Measurements from ENCODE around the gene AP1S2.
"Not testable (repeated sequence)": the region's sequence is repeated elsewhere in the genome, so short reads cannot be mapped to it uniquely, and the experiment has no call there.

The AP1S2 gene

GRCh38 chrX:15854712-15855567 lies at the start of gene AP1S2:
Gene AP1S2, minus strand, starts transcription at chrX:15854813. Its CDS starts 2,289 bp downstream, at chrX:15852524.
- peaks cover 0 to 5% of the 10 kb centered on the region in 2 donors for H3K27me3 ChIP-seq (ENCODE audit: control insufficient read depth in 1 of 2, insufficient read depth in 2 of 2, low read length in 2 of 2)
- peaks cover 8% of the 10 kb centered on the region for H3K4me1 ChIP-seq (ENCODE audit: insufficient read depth, low read length)
- peak within 1 kb of the TSS; percentile 65 to 90 for H3K4me3 ChIP-seq (ENCODE audit: low read depth in 1 of 2, low read length in 2 of 2)
- no peaks in the 10 kb centered on the region for H3K9me3 ChIP-seq (ENCODE audit: low read length)
- H3K36me3 ChIP-seq (ENCODE audit: insufficient read depth, low read length): no peaks in the 10 kb centered on the region
- peak within 1 kb of the TSS; percentile 84 for H3K27ac ChIP-seq (ENCODE audit: low read depth, low read length)
- peak within 1 kb of the TSS; percentile 35 for H3K9ac ChIP-seq (ENCODE audit: low read length)

- Histone ChIP-seq H3K9ac (ENCODE audit: low read length) (no peak overlapping the region), H3K27ac (ENCODE audit: low read depth, low read length) (no peak overlapping the region), H3K27me3 (ENCODE audit: control insufficient read depth in 1 of 2, insufficient read depth in 2 of 2, low read length in 2 of 2) (peaks cover 0 to 6% of the 10 kb centered on the region in 2 donors), H3K4me3 (ENCODE audit: low read depth in 1 of 2, low read length in 2 of 2) (no peak overlapping the region), H3K4me1 (ENCODE audit: insufficient read depth, low read length) (no peaks in the 10 kb centered on the region), H3K9me3 (ENCODE audit: low read length) (no peaks in the 10 kb centered on the region), H3K36me3 (ENCODE audit: insufficient read depth, low read length) (no peaks in the 10 kb centered on the region)
Measured at GRCh38 chrX:15903186-15903681, 48.6 kb upstream of the AP1S2 start.

- H3K36me3 ChIP-seq (ENCODE audit: insufficient read depth, low read length): no peaks in the 10 kb centered on the region
- no peak overlapping the region for H3K9ac ChIP-seq (ENCODE audit: low read length)
- H3K9me3 ChIP-seq (ENCODE audit: low read length): no peaks in the 10 kb centered on the region
- H3K27ac ChIP-seq (ENCODE audit: low read depth, low read length): no peak overlapping the region
- H3K4me3 ChIP-seq (ENCODE audit: low read depth in 1 of 2, low read length in 2 of 2): no peak overlapping the region
- no peaks in the 10 kb centered on the region for H3K4me1 ChIP-seq (ENCODE audit: insufficient read depth, low read length)
- peaks cover 0 to 4% of the 10 kb centered on the region in 2 donors for H3K27me3 ChIP-seq (ENCODE audit: control insufficient read depth in 1 of 2, insufficient read depth in 2 of 2, low read length in 2 of 2)
Measured at GRCh38 chrX:15895334-15895733, 40.7 kb upstream of the AP1S2 start.

- Histone ChIP-seq H3K27me3 (ENCODE audit: control insufficient read depth in 1 of 2, insufficient read depth in 2 of 2, low read length in 2 of 2) (peaks cover 0 to 4% of the 10 kb centered on the region in 2 donors), H3K4me3 (ENCODE audit: low read depth in 1 of 2, low read length in 2 of 2) (no peak overlapping the region), H3K9ac (ENCODE audit: low read length) (no peak overlapping the region), H3K27ac (ENCODE audit: low read depth, low read length) (no peak overlapping the region), H3K4me1 (ENCODE audit: insufficient read depth, low read length) (no peaks in the 10 kb centered on the region), H3K9me3 (ENCODE audit: low read length) (no peaks in the 10 kb centered on the region), H3K36me3 (ENCODE audit: insufficient read depth, low read length) (no peaks in the 10 kb centered on the region)
Measured at GRCh38 chrX:15894724-15895123, 40.1 kb upstream of the AP1S2 start.

GRCh38 chrX:15890463-15890862 lies 35.9 kb upstream of the AP1S2 start:
- Histone ChIP-seq H3K4me1 (ENCODE audit: insufficient read depth, low read length) (no peaks in the 10 kb centered on the region), H3K4me3 (ENCODE audit: low read depth in 1 of 2, low read length in 2 of 2) (no peak overlapping the region), H3K9ac (ENCODE audit: low read length) (no peak overlapping the region), H3K36me3 (ENCODE audit: insufficient read depth, low read length) (no peaks in the 10 kb centered on the region), H3K9me3 (ENCODE audit: low read length) (no peaks in the 10 kb centered on the region), H3K27me3 (ENCODE audit: control insufficient read depth in 1 of 2, insufficient read depth in 2 of 2, low read length in 2 of 2) (peaks cover 0 to 4% of the 10 kb centered on the region in 2 donors), H3K27ac (ENCODE audit: low read depth, low read length) (no peak overlapping the region)

GRCh38 chrX:15888062-15888461 lies 33.4 kb upstream of the AP1S2 start:
- Histone ChIP-seq H3K9ac (ENCODE audit: low read length) (no peak overlapping the region), H3K27ac (ENCODE audit: low read depth, low read length) (no peak overlapping the region), H3K4me1 (ENCODE audit: insufficient read depth, low read length) (no peaks in the 10 kb centered on the region), H3K36me3 (ENCODE audit: insufficient read depth, low read length) (no peaks in the 10 kb centered on the region), H3K9me3 (ENCODE audit: low read length) (no peaks in the 10 kb centered on the region), H3K27me3 (ENCODE audit: control insufficient read depth in 1 of 2, insufficient read depth in 2 of 2, low read length in 2 of 2) (peaks cover 0 to 4% of the 10 kb centered on the region in 2 donors), H3K4me3 (ENCODE audit: low read depth in 1 of 2, low read length in 2 of 2) (no peak overlapping the region)

GRCh38 chrX:15883540-15883863 lies 28.9 kb upstream of the AP1S2 start:
- Histone ChIP-seq H3K27me3 (ENCODE audit: control insufficient read depth in 1 of 2, insufficient read depth in 2 of 2, low read length in 2 of 2) (no peaks in the 10 kb centered on the region), H3K9ac (ENCODE audit: low read length) (no peak overlapping the region), H3K36me3 (ENCODE audit: insufficient read depth, low read length) (no peaks in the 10 kb centered on the region), H3K4me3 (ENCODE audit: low read depth in 1 of 2, low read length in 2 of 2) (no peak overlapping the region), H3K27ac (ENCODE audit: low read depth, low read length) (no peak overlapping the region), H3K4me1 (ENCODE audit: insufficient read depth, low read length) (no peaks in the 10 kb centered on the region), H3K9me3 (ENCODE audit: low read length) (no peaks in the 10 kb centered on the region)

GRCh38 chrX:15882704-15883539 lies 28.3 kb upstream of the AP1S2 start:
- H3K9me3 ChIP-seq (ENCODE audit: low read length): no peaks in the 10 kb centered on the region
- no peak overlapping the region for H3K4me3 ChIP-seq (ENCODE audit: low read depth in 1 of 2, low read length in 2 of 2)
- H3K4me1 ChIP-seq (ENCODE audit: insufficient read depth, low read length): no peaks in the 10 kb centered on the region
- no peaks in the 10 kb centered on the region for H3K36me3 ChIP-seq (ENCODE audit: insufficient read depth, low read length)
- H3K27me3 ChIP-seq (ENCODE audit: control insufficient read depth in 1 of 2, insufficient read depth in 2 of 2, low read length in 2 of 2): no peaks in the 10 kb centered on the region
- no peak overlapping the region for H3K27ac ChIP-seq (ENCODE audit: low read depth, low read length)
- H3K9ac ChIP-seq (ENCODE audit: low read length): no peak overlapping the region

GRCh38 chrX:15881381-15881897 lies 26.8 kb upstream of the AP1S2 start:
- no peaks in the 10 kb centered on the region for H3K36me3 ChIP-seq (ENCODE audit: insufficient read depth, low read length)
- H3K9me3 ChIP-seq (ENCODE audit: low read length): no peaks in the 10 kb centered on the region
- H3K4me1 ChIP-seq (ENCODE audit: insufficient read depth, low read length): no peaks in the 10 kb centered on the region
- no peak overlapping the region for H3K9ac ChIP-seq (ENCODE audit: low read length)
- H3K27ac ChIP-seq (ENCODE audit: low read depth, low read length): no peak overlapping the region
- H3K4me3 ChIP-seq (ENCODE audit: low read depth in 1 of 2, low read length in 2 of 2): no peak overlapping the region
- H3K27me3 ChIP-seq (ENCODE audit: control insufficient read depth in 1 of 2, insufficient read depth in 2 of 2, low read length in 2 of 2): no peaks in the 10 kb centered on the region

- not testable (repeated sequence) for H3K4me1 ChIP-seq (ENCODE audit: insufficient read depth, low read length); H3K9ac ChIP-seq (ENCODE audit: low read length); H3K27ac ChIP-seq (ENCODE audit: low read depth, low read length); H3K9me3 ChIP-seq (ENCODE audit: low read length); H3K4me3 ChIP-seq (ENCODE audit: low read depth in 1 of 2, low read length in 2 of 2); H3K36me3 ChIP-seq (ENCODE audit: insufficient read depth, low read length); H3K27me3 ChIP-seq (ENCODE audit: control insufficient read depth in 1 of 2, insufficient read depth in 2 of 2, low read length in 2 of 2)
Measured at GRCh38 chrX:15877914-15878313, 23.3 kb upstream of the AP1S2 start.

- no peak overlapping the region for H3K4me3 ChIP-seq (ENCODE audit: low read depth in 1 of 2, low read length in 2 of 2)
- no peaks in the 10 kb centered on the region for H3K27me3 ChIP-seq (ENCODE audit: control insufficient read depth in 1 of 2, insufficient read depth in 2 of 2, low read length in 2 of 2)
- no peak overlapping the region for H3K27ac ChIP-seq (ENCODE audit: low read depth, low read length)
- H3K36me3 ChIP-seq (ENCODE audit: insufficient read depth, low read length): no peaks in the 10 kb centered on the region
- H3K9me3 ChIP-seq (ENCODE audit: low read length): no peaks in the 10 kb centered on the region
- no peaks in the 10 kb centered on the region for H3K4me1 ChIP-seq (ENCODE audit: insufficient read depth, low read length)
- H3K9ac ChIP-seq (ENCODE audit: low read length): no peak overlapping the region
Measured at GRCh38 chrX:15877380-15877779, 22.8 kb upstream of the AP1S2 start.
